Neural progenitor cell (in vitro differentiated cells): ENCODE results near the gene VAV2. TPM values are rescaled to one million over a fixed set of nuclear protein-coding genes. Genes with fewer than 3 reads are reported as not detected.

Experiments used
- DNase-seq: peaks from one replicate; pipeline ENCODE4 v3.0.0-alpha.2; 2016; ENCODE audit warnings: low spot score
- H2AFZ ChIP-seq: fragments of 200-600 bp; sonication (generic); replicated peaks from 2 replicates; pipeline ENCODE4 v1.6.1; 2016; ENCODE audit warnings: antibody characterized with exemption
- H3F3A ChIP-seq: fragments of 200-600 bp; sonication (generic); 2 replicates; pipeline ENCODE4 v1.6.1; 2016; ENCODE audit warnings: antibody characterized with exemption, low read depth
- H3K27ac ChIP-seq: fragments of 200-600 bp; sonication (generic); 2 replicates; pipeline ENCODE4 v1.5.1; 2016; ENCODE audit warnings: mild to moderate bottlenecking
- H3K27me3 ChIP-seq: fragments of 200-600 bp; sonication (generic); 2 replicates; pipeline ENCODE4 v1.6.1; 2016; ENCODE audit warnings: mild to moderate bottlenecking, moderate library complexity
- H3K36me3 ChIP-seq: fragments of 200-600 bp; sonication (generic); 2 replicates; pipeline ENCODE4 v1.5.1; 2016
- H3K4me1 ChIP-seq: fragments of 200-600 bp; sonication (generic); 2 replicates; pipeline ENCODE4 v1.6.1; 2016; ENCODE audit warnings: mixed run types
- H3K4me2 ChIP-seq: fragments of 200-600 bp; sonication (generic); 2 replicates; pipeline ENCODE4 v1.6.1; 2016
- H3K4me3 ChIP-seq: fragments of 200-600 bp; sonication (generic); 2 replicates; pipeline ENCODE4 v1.5.1; 2016
- H3K79me2 ChIP-seq: fragments of 200-600 bp; sonication (generic); 2 replicates; pipeline ENCODE4 v1.6.1; 2016; ENCODE audit warnings: low read depth
- H3K9ac ChIP-seq: fragments of 200-600 bp; sonication (generic); 2 replicates; pipeline ENCODE4 v1.6.1; 2016
- H3K9me3 ChIP-seq: fragments of 200-600 bp; sonication (generic); 2 replicates; pipeline ENCODE4 v1.5.1; 2016; ENCODE audit warnings: low read depth
- H4K20me1 ChIP-seq: fragments of 200-600 bp; sonication (generic); 2 replicates; pipeline ENCODE4 v1.6.1; 2016; ENCODE audit warnings: low read depth
- H3K27ac Mint-ChIP-seq: 3 replicates; pipeline ENCODE4 v1.8.0; 2021; ENCODE audit warnings: mixed read lengths
- H3K27me3 Mint-ChIP-seq: 2 replicates; pipeline ENCODE4 v1.8.0; 2022; ENCODE audit warnings: low read depth, mild to moderate bottlenecking, inconsistent platforms, moderate library complexity, mixed read lengths; ENCODE audit not compliant: insufficient read depth
- H3K36me3 Mint-ChIP-seq: 3 replicates; pipeline ENCODE4 v1.8.0; 2021; ENCODE audit warnings: mixed read lengths
- H3K4me1 Mint-ChIP-seq: 3 replicates; pipeline ENCODE4 v1.8.0; 2021; ENCODE audit warnings: mixed read lengths
- H3K4me3 Mint-ChIP-seq: 3 replicates; pipeline ENCODE4 v1.8.0; 2021; ENCODE audit warnings: mild to moderate bottlenecking, moderate library complexity, mixed read lengths
- H3K9me3 Mint-ChIP-seq: 3 replicates; pipeline ENCODE4 v1.8.0; 2020; ENCODE audit warnings: mixed read lengths
- CTCF ChIP-seq: fragments of 200-600 bp; sonication (generic); IDR thresholded peaks from 2 replicates; pipeline ENCODE4 v1.5.1; 2017; ENCODE audit warnings: antibody characterized with exemption, mild to moderate bottlenecking
- EZH2 ChIP-seq: fragments of 200-600 bp; sonication (generic); IDR thresholded peaks from 2 replicates; pipeline ENCODE4 v1.6.1; 2017; ENCODE audit warnings: antibody characterized with exemption, mild to moderate bottlenecking, moderate library complexity
- EZH2phosphoT487 ChIP-seq: fragments of 200-600 bp; sonication (generic); IDR thresholded peaks from 2 replicates; pipeline ENCODE4 v1.6.1; 2017; ENCODE audit warnings: antibody characterized with exemption
- total RNA-seq: library from RNA; depleted of rRNA; stranded (reverse); fragments of >200 nt; gene quantifications from 2 replicates; pipeline ENCODE4 v1.2.3, GENCODE V29; 2015; ENCODE audit warnings: low replicate concordance

Gene VAV2
- total RNA-seq, 1 donor from 2014 or later, result 12.9 TPM

- no peak overlapping the region for H3K4me3 ChIP-seq
- no peaks in the 10 kb centered on the region for H3K9me3 ChIP-seq
- H3K27ac ChIP-seq, result no peak overlapping the region
- Mint-ChIP-seq H3K9me3 (peaks cover 4% of the 10 kb centered on the region), H3K4me3 (no peak overlapping the region), H3K27me3 (peaks cover 8% of the 10 kb centered on the region), H3K4me1 (peaks cover 3% of the 10 kb centered on the region), H3K36me3 (no peaks in the 10 kb centered on the region), H3K27ac (no peak overlapping the region)
- no peaks in the 10 kb centered on the region for H3K27me3 ChIP-seq
- H3K9ac ChIP-seq, result no peak overlapping the region
- H2AFZ ChIP-seq, result no peak overlapping the region
- no peaks in the 10 kb centered on the region for H3K4me1 ChIP-seq
- no peaks in the 10 kb centered on the region for H3K36me3 ChIP-seq
- no peak for TF ChIP-seq EZH2phosphoT487
- TF ChIP-seq CTCF, result no peak
- TF ChIP-seq EZH2, result no peak
- no peaks in the 10 kb centered on the region for H3K79me2 ChIP-seq
- H4K20me1 ChIP-seq, result no peaks in the 10 kb centered on the region
- no peak for DNase-seq
- no peak overlapping the region for H3K4me2 ChIP-seq
- H3F3A ChIP-seq, result no peaks in the 10 kb centered on the region
Measured at GRCh38 chr9:134004131-134004873, 12.2 kb upstream of the VAV2 start.

DNA sequence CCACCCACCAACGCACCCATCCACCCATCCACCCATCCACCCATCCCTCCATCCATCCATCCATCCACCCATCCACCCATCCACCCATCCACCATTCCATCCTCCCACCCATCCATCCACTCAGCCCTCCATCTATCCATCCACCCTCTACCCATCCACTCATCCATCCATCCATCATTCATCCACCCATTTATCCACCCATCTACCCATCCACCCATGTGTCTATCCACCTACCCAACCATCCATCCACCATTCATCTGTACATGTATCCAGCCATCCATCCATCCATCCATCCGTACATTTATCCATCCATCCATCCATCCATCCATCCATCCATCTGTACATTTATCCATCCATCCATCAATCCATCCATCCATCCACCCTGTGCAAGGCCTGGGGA lies 11.1 kb upstream of the VAV2 start:
- Mint-ChIP-seq H3K27me3 (peaks cover 8% of the 10 kb centered on the region), H3K9me3 (peaks cover 4% of the 10 kb centered on the region), H3K27ac (no peak overlapping the region), H3K4me3 (peak overlapping the region; percentile 57), H3K4me1 (peaks cover 3% of the 10 kb centered on the region), H3K36me3 (no peaks in the 10 kb centered on the region)
- Histone ChIP-seq H3F3A (no peaks in the 10 kb centered on the region), H3K27me3 (no peaks in the 10 kb centered on the region), H3K9me3 (no peaks in the 10 kb centered on the region), H3K9ac (no peak overlapping the region), H3K4me2 (no peak overlapping the region), H2AFZ (no peak overlapping the region), H3K4me1 (no peaks in the 10 kb centered on the region), H3K4me3 (no peak overlapping the region), H3K27ac (no peak overlapping the region), H3K79me2 (no peaks in the 10 kb centered on the region), H4K20me1 (no peaks in the 10 kb centered on the region), H3K36me3 (no peaks in the 10 kb centered on the region)
- TF ChIP-seq EZH2phosphoT487 (no peak), CTCF (no peak), EZH2 (no peak)
- DNase-seq, result no peak

DNA sequence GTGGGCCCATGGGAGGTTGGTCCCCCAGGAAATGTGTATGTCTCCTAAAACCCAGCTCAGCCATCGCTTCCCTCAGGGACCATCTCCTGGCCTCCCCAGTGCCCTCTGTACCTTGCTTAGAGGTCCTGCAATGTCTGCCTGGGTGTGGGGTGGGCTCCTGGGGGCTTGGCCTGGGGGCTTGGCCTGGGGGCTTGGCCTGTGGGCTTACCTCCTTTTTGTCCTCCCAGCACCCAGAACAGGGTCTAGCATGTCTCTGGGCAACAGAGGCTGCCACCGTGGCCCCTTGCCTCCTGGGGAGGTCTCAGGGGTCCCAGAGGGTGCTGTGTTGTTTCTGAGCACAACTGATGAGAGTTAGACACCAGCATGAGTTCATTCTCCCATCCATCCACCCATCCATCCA lies 10.7 kb upstream of the VAV2 start:
- no peak overlapping the region for H3K27ac ChIP-seq
- Mint-ChIP-seq H3K36me3 (no peaks in the 10 kb centered on the region), H3K4me1 (peaks cover 3% of the 10 kb centered on the region)

More for the DNA sequence above, 10.7 kb upstream of the VAV2 start:
- no peaks in the 10 kb centered on the region for H3K9me3 ChIP-seq
- H3K27me3 ChIP-seq, result no peaks in the 10 kb centered on the region
- Mint-ChIP-seq H3K4me3 (no peak overlapping the region), H3K27ac (no peak overlapping the region), H3K27me3 (peaks cover 8% of the 10 kb centered on the region), H3K9me3 (peaks cover 4% of the 10 kb centered on the region)
- H4K20me1 ChIP-seq, result no peaks in the 10 kb centered on the region
- no peak overlapping the region for H3K9ac ChIP-seq
- no peaks in the 10 kb centered on the region for H3F3A ChIP-seq
- H3K4me3 ChIP-seq, result no peak overlapping the region
- no peak for DNase-seq
- H3K36me3 ChIP-seq, result no peaks in the 10 kb centered on the region
- H3K4me2 ChIP-seq, result no peak overlapping the region
- H2AFZ ChIP-seq, result no peak overlapping the region
- no peak for TF ChIP-seq EZH2phosphoT487
- no peak for TF ChIP-seq CTCF
- TF ChIP-seq EZH2, result no peak
- no peaks in the 10 kb centered on the region for H3K4me1 ChIP-seq
- no peaks in the 10 kb centered on the region for H3K79me2 ChIP-seq
